ENCODE measurements around the gene LMAN2L. TPM values are rescaled to one million over a fixed set of nuclear protein-coding genes. Genes with fewer than 3 reads are reported as not detected.

LMAN2L gene
- total and polyA plus RNA-seq, 4 donors = 5.1 to 15.7 (median 12.1) TPM

GRCh38 chr2:96703021-96703751, 36.7 kb downstream of the LMAN2L start:
- 96% methylated on average over 16 of the region's 16 CpGs for WGBS, 2 donors
- Histone ChIP-seq H3K27me3 (ENCODE audit: control insufficient read depth in 1 of 2, insufficient read depth in 2 of 2, low read length in 1 of 2) (no peaks in the 10 kb centered on the region), H3K27ac (ENCODE audit: low read depth in 1 of 2, low read length in 2 of 2) (no peak overlapping the region), H3K9me3 (ENCODE audit: control insufficient read depth, low read length) (no peaks in the 10 kb centered on the region), H3K4me1 (ENCODE audit: control insufficient read depth in 1 of 2, insufficient read depth in 2 of 2, low read length in 2 of 2) (no peaks in the 10 kb centered on the region), H3K4me3 (ENCODE audit: low read length in 2 of 2) (no peak overlapping the region), H3K36me3 (ENCODE audit: control insufficient read depth in 1 of 2, insufficient read depth in 2 of 2, low read length in 1 of 2) (peaks cover 4 to 11% of the 10 kb centered on the region in 2 donors)
- ATAC-seq (ENCODE audit: low FRiP score) = no peak
- intact Hi-C loops (cut with DNase I) = no loop called here
- DNase-seq = no peak

GRCh38 chr2:96702098-96702785, 37.6 kb downstream of the LMAN2L start:
- ATAC-seq (ENCODE audit: low FRiP score) (no peak), DNase-seq (no peak)
- H3K4me1 ChIP-seq (ENCODE audit: control insufficient read depth in 1 of 2, insufficient read depth in 2 of 2, low read length in 2 of 2) = no peaks in the 10 kb centered on the region
- no peak overlapping the region for H3K27ac ChIP-seq (ENCODE audit: low read depth in 1 of 2, low read length in 2 of 2)
- no peak overlapping the region for H3K4me3 ChIP-seq (ENCODE audit: low read length in 2 of 2)
- intact Hi-C loops (cut with DNase I) = no loop called here
- no peaks in the 10 kb centered on the region for H3K9me3 ChIP-seq (ENCODE audit: control insufficient read depth, low read length)
- no peaks in the 10 kb centered on the region for H3K27me3 ChIP-seq (ENCODE audit: control insufficient read depth in 1 of 2, insufficient read depth in 2 of 2, low read length in 1 of 2)
- WGBS, 2 donors = 91 to 93% methylated on average over 17 of the region's 17 CpGs
- peaks cover 0 to 9% of the 10 kb centered on the region in 2 donors for H3K36me3 ChIP-seq (ENCODE audit: control insufficient read depth in 1 of 2, insufficient read depth in 2 of 2, low read length in 1 of 2)

- Histone ChIP-seq H3K9me3 (ENCODE audit: control insufficient read depth, low read length) (no peaks in the 10 kb centered on the region), H3K4me1 (ENCODE audit: control insufficient read depth in 1 of 2, insufficient read depth in 2 of 2, low read length in 2 of 2) (no peaks in the 10 kb centered on the region), H3K36me3 (ENCODE audit: control insufficient read depth in 1 of 2, insufficient read depth in 2 of 2, low read length in 1 of 2) (peaks cover 0 to 6% of the 10 kb centered on the region in 2 donors), H3K4me3 (ENCODE audit: low read length in 2 of 2) (no peak overlapping the region), H3K27ac (ENCODE audit: low read depth in 1 of 2, low read length in 2 of 2) (no peak overlapping the region), H3K27me3 (ENCODE audit: control insufficient read depth in 1 of 2, insufficient read depth in 2 of 2, low read length in 1 of 2) (no peaks in the 10 kb centered on the region)
- 92 to 94% methylated on average over 6 of the region's 6 CpGs for WGBS, 2 donors
- no peak for ATAC-seq (ENCODE audit: low FRiP score)
- DNase-seq = no peak
- intact Hi-C loops (cut with DNase I) = no loop called here
Observed at GRCh38 chr2:96701636-96702035, 38.2 kb downstream of the LMAN2L start.

- no peak overlapping the region for H3K4me3 ChIP-seq (ENCODE audit: low read length in 2 of 2)
- no peak for ATAC-seq (ENCODE audit: low FRiP score)
Observed at GRCh38 chr2:96700086-96700485, 39.8 kb downstream of the LMAN2L start.

GRCh38 chr2:96699621-96700020, 40.2 kb downstream of the LMAN2L start:
- intact Hi-C loops (cut with DNase I) = no loop called here
- WGBS, 2 donors = 86 to 87% methylated on average over 9 of the region's 9 CpGs

More at GRCh38 chr2:96700086-96700485, 39.8 kb downstream of the LMAN2L start:
- Histone ChIP-seq H3K27ac (ENCODE audit: low read depth in 1 of 2, low read length in 2 of 2) (no peak overlapping the region), H3K4me1 (ENCODE audit: control insufficient read depth in 1 of 2, insufficient read depth in 2 of 2, low read length in 2 of 2) (no peaks in the 10 kb centered on the region), H3K36me3 (ENCODE audit: control insufficient read depth in 1 of 2, insufficient read depth in 2 of 2, low read length in 1 of 2) (no peaks in the 10 kb centered on the region), H3K27me3 (ENCODE audit: control insufficient read depth in 1 of 2, insufficient read depth in 2 of 2, low read length in 1 of 2) (no peaks in the 10 kb centered on the region), H3K9me3 (ENCODE audit: control insufficient read depth, low read length) (no peaks in the 10 kb centered on the region)
- DNase-seq = no peak
- intact Hi-C loops (cut with DNase I) = no loop called here
- WGBS, 2 donors = 92 to 97% methylated on average over 8 of the region's 8 CpGs

GRCh38 chr2:96699021-96699420, 40.8 kb downstream of the LMAN2L start:
- H3K27me3 ChIP-seq (ENCODE audit: control insufficient read depth in 1 of 2, insufficient read depth in 2 of 2, low read length in 1 of 2) = no peaks in the 10 kb centered on the region

More at GRCh38 chr2:96699621-96700020, 40.2 kb downstream of the LMAN2L start:
- no peak for ATAC-seq (ENCODE audit: low FRiP score)
- no peak overlapping the region for H3K27ac ChIP-seq (ENCODE audit: low read depth in 1 of 2, low read length in 2 of 2)
- no peak overlapping the region for H3K4me3 ChIP-seq (ENCODE audit: low read length in 2 of 2)
- no peaks in the 10 kb centered on the region for H3K9me3 ChIP-seq (ENCODE audit: control insufficient read depth, low read length)
- H3K36me3 ChIP-seq (ENCODE audit: control insufficient read depth in 1 of 2, insufficient read depth in 2 of 2, low read length in 1 of 2) = no peaks in the 10 kb centered on the region
- H3K4me1 ChIP-seq (ENCODE audit: control insufficient read depth in 1 of 2, insufficient read depth in 2 of 2, low read length in 2 of 2) = no peaks in the 10 kb centered on the region
- no peak for DNase-seq
- no peaks in the 10 kb centered on the region for H3K27me3 ChIP-seq (ENCODE audit: control insufficient read depth in 1 of 2, insufficient read depth in 2 of 2, low read length in 1 of 2)

GRCh38 chr2:96698221-96698861, 41.5 kb downstream of the LMAN2L start:
- no peak overlapping the region for H3K27ac ChIP-seq (ENCODE audit: low read depth in 1 of 2, low read length in 2 of 2)
- WGBS, 2 donors = 90 to 91% methylated on average over 14 of the region's 14 CpGs
- intact Hi-C loops (cut with DNase I) = no loop called here

More at GRCh38 chr2:96699021-96699420, 40.8 kb downstream of the LMAN2L start:
- ATAC-seq (ENCODE audit: low FRiP score) = no peak
- Histone ChIP-seq H3K27ac (ENCODE audit: low read depth in 1 of 2, low read length in 2 of 2) (no peak overlapping the region), H3K9me3 (ENCODE audit: control insufficient read depth, low read length) (no peaks in the 10 kb centered on the region), H3K36me3 (ENCODE audit: control insufficient read depth in 1 of 2, insufficient read depth in 2 of 2, low read length in 1 of 2) (no peaks in the 10 kb centered on the region), H3K4me1 (ENCODE audit: control insufficient read depth in 1 of 2, insufficient read depth in 2 of 2, low read length in 2 of 2) (no peaks in the 10 kb centered on the region), H3K4me3 (ENCODE audit: low read length in 2 of 2) (no peak overlapping the region)
- no peak for DNase-seq
- intact Hi-C loops (cut with DNase I) = no loop called here
- WGBS, 2 donors = 92 to 97% methylated on average over 6 of the region's 6 CpGs

GRCh38 chr2:96697476-96697875, 42.4 kb downstream of the LMAN2L start:
- H3K36me3 ChIP-seq (ENCODE audit: control insufficient read depth in 1 of 2, insufficient read depth in 2 of 2, low read length in 1 of 2) = no peaks in the 10 kb centered on the region
- WGBS, 2 donors = 76 to 85% methylated on average over 2 of the region's 2 CpGs
- no peak overlapping the region for H3K27ac ChIP-seq (ENCODE audit: low read depth in 1 of 2, low read length in 2 of 2)
- DNase-seq (no peak), ATAC-seq (ENCODE audit: low FRiP score) (no peak)
- H3K4me1 ChIP-seq (ENCODE audit: control insufficient read depth in 1 of 2, insufficient read depth in 2 of 2, low read length in 2 of 2) = no peaks in the 10 kb centered on the region
- no peak overlapping the region for H3K4me3 ChIP-seq (ENCODE audit: low read length in 2 of 2)
- H3K9me3 ChIP-seq (ENCODE audit: control insufficient read depth, low read length) = no peaks in the 10 kb centered on the region
- H3K27me3 ChIP-seq (ENCODE audit: control insufficient read depth in 1 of 2, insufficient read depth in 2 of 2, low read length in 1 of 2) = no peaks in the 10 kb centered on the region
- intact Hi-C loops (cut with DNase I) = no loop called here

More at GRCh38 chr2:96698221-96698861, 41.5 kb downstream of the LMAN2L start:
- no peaks in the 10 kb centered on the region for H3K9me3 ChIP-seq (ENCODE audit: control insufficient read depth, low read length)
- ATAC-seq (ENCODE audit: low FRiP score) = no peak
- no peaks in the 10 kb centered on the region for H3K36me3 ChIP-seq (ENCODE audit: control insufficient read depth in 1 of 2, insufficient read depth in 2 of 2, low read length in 1 of 2)
- no peaks in the 10 kb centered on the region for H3K27me3 ChIP-seq (ENCODE audit: control insufficient read depth in 1 of 2, insufficient read depth in 2 of 2, low read length in 1 of 2)
- DNase-seq = no peak
- no peaks in the 10 kb centered on the region for H3K4me1 ChIP-seq (ENCODE audit: control insufficient read depth in 1 of 2, insufficient read depth in 2 of 2, low read length in 2 of 2)
- H3K4me3 ChIP-seq (ENCODE audit: low read length in 2 of 2) = no peak overlapping the region
